ENCODE data around the gene ATXN10.

Gene ATXN10

DNA sequence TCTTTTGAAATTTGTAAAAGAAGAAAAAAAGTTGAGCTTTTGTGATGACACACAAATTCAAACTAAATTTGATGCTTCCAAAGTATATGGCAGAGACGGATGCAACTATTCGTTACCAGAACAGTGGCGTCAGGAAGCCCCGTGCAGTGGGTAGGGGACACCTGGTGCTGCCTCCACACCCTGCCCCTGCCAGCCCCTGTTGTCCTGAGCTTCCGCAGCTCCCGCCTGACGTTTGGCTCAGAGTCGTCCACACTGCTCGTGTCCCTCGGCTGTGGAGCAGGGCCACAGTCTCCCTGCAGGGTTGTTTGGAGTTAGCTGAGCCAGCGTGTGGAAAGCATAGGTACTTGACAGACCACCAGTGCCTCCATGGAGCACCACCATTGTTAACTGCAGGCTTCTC lies 86.3 kb downstream of the ATXN10 start:
- DNase-seq (ENCODE audit: low read depth in 2 of 2), result no peak

DNA sequence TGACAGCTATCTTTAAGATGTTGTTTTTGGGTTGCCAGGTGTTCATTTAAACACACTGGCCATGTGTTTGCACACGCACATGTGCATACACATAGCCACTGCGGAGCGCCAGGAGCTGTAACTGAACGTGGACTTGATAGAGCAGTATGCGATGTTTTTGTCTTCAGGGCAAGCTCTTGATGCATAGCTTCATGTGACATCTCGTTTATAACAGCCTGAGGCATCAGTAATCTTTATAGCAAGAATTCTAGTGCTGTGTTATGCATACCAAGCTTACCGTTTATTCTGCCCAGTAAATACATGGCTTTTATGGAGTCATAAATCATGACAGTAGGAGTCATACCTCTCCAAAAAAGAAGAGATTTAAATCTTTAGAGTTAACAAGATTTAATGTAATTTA lies 87.0 kb downstream of the ATXN10 start:
- no peak for DNase-seq (ENCODE audit: low read depth in 2 of 2)

DNA sequence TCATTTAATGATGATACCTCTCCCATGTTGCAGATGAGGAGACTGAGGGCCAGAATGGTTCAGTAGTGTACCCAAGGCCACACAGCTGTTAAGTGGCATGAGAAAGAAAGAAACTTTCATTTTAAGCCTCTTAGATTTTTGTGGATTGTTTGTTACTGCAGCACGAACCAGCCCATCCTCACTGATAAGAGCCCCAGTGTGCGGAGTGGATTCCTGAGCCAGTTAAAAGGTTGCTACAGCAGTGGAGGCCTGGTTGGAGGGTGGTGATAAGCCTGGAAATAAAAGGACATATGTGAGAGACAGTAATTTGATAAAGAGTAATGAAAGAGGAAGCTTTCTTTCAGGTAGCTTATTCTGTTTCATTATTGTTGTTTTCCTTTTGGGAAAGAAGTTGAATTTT lies 89.0 kb downstream of the ATXN10 start:
- no peak for DNase-seq (ENCODE audit: low read depth in 2 of 2)

DNA sequence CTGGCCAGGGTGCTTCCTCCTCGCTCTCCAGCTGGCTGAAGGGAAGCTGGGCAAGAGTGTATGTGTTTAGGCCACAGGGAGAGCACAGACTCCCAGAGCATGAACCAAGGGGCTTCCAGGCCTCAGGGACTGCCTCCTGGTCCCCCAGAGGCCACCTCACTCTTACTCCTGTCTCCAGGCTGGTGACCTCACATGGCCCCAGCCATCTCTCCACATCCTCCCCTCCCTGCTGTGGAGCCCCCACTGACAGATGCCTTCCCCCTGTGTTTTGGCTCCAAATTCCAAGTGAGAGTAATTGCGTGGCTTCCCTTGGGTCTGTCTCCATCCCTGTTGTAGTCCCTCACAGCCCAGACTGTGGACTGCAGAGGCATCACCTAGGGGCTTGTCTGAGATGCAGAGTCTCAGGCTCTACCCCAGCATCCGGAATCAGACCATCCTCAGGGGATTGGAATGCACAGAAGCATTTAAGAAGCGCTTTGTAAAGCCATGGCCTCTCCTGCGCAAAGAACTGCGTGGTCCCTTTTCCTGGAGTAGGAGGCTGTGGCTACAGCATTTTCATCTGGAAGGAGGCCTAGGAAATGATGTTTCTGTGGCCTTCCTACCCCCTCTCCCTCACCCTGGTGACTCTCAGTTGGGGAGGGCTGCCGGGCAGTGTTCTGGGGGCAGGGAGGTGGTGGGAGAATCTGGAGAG lies 91.1 kb downstream of the ATXN10 start:
- DNase-seq (ENCODE audit: low read depth in 2 of 2), result no peak

DNA sequence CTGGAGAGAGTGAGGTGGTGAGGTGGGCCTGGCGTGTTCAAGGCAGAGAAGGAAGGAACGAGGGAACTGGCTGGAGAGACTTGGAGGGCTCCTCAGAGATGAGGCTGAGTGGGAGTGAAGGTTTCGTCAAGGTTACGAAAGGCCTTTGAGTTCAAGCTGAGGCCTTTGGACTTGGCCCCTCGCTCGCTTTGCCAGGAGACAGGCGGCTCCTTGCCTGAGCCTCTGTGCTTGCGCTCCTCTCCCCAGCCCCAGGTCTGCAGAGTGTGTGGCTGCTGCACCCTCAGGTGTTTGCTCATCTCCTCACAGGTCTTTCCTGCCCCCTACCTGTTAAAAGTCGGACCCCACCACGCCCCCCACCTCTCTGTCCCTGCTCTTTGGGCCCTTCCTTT lies 91.6 kb downstream of the ATXN10 start:
- DNase-seq (ENCODE audit: low read depth in 2 of 2), result no peak

DNA sequence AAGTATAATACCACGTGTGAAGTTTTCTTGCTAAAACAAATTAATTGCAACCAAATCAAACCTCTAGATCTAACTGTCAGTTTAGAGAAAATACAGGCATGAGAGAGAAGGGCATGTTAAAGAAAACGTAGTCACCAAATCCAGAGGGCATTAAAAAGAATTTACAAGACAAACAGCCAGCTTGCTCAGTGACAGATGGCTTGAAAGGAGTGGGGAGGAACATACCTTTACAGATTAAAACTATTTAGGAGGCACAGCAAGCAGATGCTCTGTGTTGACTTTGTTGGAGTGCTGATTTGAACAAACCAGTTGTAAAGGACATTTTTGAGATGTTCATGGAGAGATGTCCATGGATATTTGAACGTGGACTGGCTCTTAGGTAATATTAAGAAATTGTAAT lies 96.9 kb downstream of the ATXN10 start:
- no peak for DNase-seq (ENCODE audit: low read depth in 2 of 2)

DNA sequence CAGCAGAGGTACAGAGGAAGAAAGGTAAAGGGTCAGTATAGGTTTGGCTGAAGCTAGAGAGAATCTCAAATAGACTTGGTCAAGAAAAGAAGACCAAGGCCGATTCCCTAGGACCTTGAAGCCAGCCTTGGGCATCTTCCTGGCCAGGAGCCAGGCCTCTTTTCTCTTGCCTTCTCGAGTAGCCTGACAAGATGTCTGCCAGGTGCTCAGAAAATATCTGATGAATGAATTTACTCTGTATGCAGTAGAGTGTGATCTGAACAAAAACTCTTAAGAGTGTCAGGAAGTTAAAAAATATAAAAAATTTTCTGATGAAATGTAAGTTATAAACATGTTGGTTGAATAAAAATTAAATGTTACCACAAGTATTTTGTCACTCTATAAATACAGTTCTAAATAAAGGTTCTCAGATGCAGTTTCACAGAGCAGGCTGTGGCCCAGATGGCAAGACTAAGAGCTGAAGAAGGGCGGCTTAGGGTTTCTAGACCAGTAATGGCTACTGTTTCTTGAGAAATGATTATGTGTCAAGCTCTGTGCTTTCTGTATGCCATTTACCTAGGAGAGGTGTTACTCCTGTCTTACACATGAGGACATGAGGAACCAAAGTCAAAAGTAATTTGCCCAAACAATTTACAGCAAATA lies 98.1 kb downstream of the ATXN10 start:
- DNase-seq (ENCODE audit: low read depth in 2 of 2), result no peak

DNA sequence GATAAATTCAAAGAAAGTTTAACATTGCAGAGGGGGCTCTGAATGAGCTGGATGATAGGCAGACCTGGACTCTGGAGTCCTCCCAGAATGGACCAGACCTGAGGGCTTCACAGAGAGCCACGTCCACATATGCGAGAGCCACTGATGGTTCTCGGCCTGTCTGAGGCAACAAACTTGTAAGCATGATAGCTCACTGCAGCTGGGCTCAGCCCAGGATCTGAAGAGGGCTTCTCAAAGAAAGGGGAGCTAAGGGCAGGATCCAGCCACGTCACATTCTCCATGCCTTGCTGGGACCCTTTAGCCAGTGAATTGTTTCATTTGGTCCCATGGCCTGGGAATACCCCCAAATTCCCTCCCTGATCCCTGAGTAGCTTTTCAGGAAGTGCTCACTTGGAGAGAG lies 98.9 kb downstream of the ATXN10 start:
- DNase-seq (ENCODE audit: low read depth in 2 of 2), result no peak

DNA sequence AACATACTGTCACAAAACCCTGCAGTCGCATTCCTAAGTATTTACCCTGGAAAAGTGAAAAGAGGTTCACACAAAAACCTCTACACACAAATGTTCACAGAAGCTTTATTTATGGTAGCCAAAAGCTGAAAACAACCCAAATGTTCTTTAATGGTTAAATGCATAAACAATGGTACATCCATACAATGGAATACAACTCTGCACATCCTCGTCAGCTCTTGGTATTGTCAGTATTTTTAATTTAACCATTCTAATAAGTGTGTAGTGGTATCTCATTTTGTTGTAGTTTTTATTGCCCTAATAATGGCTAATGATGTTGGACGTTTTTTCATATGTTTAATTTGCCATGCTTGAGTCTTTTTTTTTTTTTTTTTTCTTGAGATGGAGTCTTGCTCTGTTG lies 99.4 kb downstream of the ATXN10 start:
- DNase-seq (ENCODE audit: low read depth in 2 of 2), result no peak

DNA sequence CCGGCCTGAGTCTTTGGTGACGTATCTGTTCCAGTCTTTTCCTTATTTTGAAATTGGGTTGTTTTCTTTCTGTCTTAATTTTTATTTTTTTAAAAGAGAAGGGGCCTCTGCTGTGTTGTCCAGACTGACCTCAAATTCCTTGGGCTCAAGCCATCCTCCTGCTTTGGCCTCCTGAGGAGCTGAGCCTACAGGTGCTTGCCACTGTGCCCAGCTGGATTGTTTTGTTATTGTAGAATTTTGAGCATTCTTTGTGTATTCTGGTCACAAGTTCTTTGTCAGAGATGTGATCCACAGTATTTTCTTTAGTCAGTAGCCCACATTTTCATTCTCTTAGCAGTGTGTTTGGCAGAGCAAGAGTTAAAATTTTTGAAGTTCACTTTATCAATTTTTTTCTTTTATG lies 100.1 kb downstream of the ATXN10 start:
- DNase-seq (ENCODE audit: low read depth in 2 of 2), result no peak

DNA sequence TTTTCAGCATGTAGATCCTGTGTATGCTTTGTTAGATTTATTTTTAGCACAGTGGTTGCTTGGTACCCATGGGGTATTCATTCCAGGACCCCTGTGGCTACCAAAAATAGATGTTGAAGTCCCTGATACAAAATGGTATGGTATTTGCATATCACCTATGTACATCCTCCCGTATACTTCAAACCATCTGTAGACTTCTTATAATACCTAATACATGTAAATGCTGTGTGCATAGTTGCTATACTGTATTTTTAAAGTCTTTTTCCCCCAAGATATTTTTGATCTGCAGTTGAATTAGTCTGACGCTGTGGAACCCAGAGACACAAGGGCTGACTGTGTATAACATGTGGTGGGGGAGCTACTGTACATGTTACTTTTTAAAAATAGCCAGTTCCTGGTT lies 101.1 kb downstream of the ATXN10 start:
- no peak for DNase-seq (ENCODE audit: low read depth in 2 of 2)

DNA sequence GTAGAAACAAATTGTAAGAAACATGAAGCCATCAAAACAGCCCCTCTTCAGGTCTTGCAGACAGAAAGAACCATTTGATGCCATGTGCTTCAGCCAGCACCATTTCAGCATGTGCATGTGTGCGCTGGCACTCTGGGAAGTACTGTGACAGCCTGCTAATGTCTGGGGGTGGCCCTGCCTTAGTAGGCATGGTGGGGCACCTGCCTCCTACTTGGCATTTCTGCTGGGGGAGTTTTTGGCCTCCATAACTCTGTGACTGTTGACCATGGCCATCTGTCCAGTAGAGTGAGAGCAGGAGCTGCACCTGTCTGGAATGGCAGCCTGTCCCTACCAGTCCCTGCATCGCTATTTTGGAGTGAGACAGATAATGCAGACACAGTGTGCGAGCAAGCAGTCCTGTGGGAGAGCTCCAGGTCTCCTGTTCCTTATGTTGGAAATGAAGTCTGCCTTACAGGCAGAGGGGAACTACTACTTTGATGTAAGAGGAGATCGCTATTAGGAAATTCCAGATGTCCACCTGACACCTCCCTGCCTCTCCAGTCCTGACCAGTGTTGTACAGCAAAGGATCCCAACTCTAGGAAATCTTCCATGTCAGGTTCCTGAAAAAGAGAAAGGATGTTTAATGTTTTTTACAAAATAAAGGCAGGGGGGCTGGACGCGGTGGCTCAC lies 102.5 kb downstream of the ATXN10 start:
- no peak for DNase-seq (ENCODE audit: low read depth in 2 of 2)

DNA sequence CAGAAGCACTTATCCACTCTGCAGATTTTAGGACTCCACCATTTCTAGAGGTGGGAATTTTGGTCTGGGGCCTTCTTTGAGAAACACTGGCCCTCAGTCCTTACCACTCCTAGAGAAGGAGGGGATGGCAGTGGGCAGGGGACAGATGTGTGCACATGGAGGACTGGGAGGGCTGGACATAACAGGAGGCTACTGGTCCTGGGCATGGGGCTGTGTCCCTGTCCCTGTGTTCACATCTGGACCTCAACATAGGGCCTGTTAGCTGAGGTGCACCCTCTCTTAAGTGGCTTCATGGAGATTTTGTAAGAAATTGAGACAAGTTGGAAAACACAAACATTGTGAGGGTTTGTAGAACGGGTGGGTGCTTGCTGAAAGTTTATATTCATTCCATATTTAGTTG lies 103.4 kb downstream of the ATXN10 start:
- no peak for DNase-seq (ENCODE audit: low read depth in 2 of 2)

DNA sequence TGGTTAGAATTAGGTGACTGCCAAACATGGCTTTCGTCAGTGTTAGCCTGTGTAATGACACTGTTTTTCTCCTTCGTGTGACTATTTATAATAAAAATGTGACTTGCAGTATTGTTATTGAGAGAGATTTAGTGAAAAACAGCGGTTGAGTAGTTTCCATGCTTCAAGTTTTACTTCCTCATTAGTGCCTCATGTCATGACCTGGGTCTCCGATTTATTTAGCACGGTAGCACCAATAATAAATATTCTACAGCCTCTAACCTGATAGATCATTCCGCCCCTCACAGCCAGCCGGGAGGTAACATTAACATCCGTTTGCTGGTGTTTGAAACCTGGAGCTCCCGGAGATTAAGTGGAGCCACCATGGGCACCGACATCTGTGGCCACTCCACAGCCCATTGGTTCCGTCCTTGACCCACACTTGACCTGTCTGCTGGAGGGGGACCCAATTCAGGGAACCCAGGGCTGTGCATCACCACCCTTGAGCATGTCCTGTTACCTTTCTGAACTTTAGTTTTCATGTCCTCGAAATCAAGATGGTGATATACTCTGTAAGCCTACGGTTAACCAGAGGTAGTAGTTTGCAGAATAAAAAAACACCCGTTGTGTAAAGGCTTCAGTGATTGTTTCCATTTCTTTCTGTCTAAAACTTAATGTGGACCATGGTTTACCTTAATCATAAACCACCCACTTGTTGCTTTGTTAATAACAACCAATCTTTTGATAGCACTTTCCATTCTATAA lies 104.1 kb downstream of the ATXN10 start:
- no peak for DNase-seq (ENCODE audit: low read depth in 2 of 2)

DNA sequence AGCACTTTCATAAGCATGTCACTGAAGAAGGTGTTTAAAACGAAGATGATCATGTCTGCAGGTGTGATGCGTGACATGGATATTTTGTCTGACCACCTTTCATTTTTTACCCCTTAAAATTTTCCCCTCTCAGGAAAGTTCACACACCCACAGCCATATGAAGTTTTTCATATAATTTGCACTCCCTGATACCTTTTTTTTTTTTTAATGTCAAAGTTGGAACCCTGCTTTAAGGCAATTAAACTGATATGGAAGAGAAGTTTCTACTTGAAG lies 104.6 kb downstream of the ATXN10 start:
- no peak for DNase-seq (ENCODE audit: low read depth in 2 of 2)

DNA sequence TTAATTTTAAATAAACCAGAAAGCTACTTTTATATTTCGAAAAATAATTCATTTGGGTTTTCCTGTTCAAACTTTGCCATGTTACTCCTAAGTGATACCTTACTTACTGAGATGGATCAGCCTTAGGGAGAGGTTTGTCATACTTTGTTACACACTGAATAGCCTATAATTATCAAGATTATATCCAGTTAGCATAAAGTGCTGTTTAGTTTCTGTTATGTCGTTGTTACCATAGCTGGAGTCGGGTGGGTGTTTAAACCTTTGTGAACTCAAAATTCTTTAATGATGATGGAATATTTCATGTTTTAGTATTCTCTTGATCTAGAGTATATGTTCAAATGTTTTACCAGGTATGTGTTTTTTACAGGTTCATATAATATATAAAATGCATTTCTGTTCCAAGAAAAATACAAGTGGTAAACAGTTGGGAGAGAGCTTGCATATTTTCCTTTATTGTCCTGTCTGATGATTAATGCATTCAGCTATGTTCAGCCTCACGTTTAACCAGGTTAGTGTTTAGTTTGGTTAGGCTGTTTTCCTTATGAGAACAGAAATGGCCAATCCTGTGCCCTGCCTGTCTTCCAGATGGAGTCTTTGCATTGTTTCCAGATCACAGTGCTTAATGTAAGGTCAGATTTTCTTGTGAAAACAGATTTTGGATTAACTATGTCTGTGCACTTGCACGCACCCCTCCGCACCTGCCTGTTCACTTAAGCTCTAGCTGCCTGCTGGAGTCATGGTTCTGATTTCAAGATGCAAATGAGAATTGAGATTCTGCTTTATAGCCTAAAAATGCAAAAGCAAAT lies 105.6 kb downstream of the ATXN10 start:
- no peak for DNase-seq (ENCODE audit: low read depth in 2 of 2)

DNA sequence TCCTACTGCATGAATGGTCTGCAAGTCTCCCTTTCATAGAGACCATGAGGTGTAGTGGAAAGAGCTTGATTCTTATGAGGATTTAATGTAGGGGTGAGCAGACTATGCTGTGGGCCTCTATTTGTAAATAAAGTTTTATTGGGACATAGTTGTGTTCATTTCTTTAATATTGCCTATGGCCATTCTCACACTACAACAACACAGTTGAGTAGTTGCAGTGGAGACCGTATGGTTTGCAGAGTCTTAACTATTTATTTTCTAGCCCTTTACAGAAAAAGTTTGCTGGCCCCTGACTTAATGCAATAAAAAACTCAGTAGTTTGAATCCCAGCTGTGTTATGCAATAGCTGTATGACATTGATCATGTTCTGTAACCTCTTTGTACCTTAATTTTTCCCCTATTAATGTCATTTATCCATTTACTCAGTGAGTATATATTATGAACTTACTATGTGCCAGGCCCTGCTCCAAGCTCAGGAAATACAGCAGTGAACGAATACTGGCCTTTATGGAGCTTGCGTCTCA lies 106.3 kb downstream of the ATXN10 start:
- no peak for DNase-seq (ENCODE audit: low read depth in 2 of 2)

DNA sequence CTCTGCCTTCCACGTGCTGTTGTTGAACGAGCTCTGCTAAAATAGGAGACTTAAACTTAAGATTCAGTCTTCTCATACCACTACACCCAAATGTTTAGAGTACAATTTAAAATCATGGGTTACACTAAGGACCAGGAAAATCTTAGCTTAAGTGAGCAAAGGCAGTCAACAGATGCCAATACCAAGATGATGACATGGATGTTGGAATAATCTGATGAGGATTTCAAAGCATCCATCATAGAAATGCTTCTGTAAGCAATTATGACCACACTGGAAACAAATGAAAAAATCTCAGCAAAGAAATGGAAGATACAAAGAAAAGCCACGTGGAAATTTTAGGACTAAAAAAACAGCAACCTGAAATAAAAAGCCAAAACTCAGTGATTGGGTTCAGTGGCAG lies 109.8 kb downstream of the ATXN10 start:
- DNase-seq (ENCODE audit: low read depth in 2 of 2), result no peak

DNA sequence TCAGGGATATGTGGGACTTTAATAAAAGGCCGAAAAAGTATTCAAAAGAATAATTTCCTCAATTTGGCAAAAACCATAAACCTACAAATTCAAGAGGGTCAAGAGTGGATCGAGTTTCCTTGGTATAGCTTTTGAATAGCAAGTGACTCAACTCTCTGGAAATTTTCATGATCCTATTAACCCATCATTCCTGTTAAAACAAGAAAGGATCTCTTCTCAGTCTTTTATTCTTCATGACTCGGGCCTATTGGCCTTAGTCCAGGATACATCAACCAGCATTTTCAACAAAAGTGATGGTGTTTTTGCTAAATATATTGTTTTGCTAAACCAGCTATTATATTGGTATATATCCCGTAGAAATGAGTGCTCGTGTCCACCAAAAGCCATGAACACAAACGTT lies 110.3 kb downstream of the ATXN10 start:
- DNase-seq (ENCODE audit: low read depth in 2 of 2), result no peak

DNA sequence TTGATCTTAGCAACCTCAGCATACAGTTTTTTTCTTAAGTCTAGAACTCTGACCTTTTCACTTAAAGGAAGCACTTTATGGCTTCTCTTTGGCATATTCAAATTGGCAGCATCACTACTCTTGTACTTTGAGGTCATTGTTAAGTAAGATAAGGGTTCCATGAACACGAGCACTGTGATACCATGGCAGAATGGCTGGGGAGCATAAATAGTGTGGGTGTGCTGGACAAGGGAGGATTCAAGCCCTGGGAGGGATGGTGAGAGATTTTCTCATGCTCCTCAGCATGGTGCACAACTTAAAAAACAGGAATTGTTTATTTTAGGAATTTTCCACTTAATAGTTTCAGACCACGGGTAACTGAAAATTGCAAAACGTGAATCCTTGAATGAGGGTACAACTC lies 111.4 kb downstream of the ATXN10 start:
- DNase-seq (ENCODE audit: low read depth in 2 of 2), result no peak

DNA sequence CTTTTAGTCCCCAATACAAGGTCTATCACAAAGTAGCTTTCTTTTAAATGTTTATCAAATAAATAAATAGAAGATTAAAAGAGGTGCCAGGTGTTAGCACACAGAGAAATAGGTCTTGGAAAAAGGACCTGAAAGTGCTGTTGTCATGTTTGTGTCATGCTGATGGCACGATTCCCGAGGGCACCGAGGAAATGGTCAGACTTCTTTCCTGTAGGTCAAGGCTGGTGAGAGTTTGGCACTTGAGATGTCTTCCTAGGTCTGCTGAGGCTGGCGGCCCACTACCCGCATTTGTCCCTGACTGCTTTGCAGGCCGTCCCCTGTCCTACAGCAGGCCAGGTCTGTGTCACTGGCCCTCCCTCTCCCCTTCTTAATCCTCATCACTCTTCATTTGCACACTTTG lies 112.1 kb downstream of the ATXN10 start:
- DNase-seq (ENCODE audit: low read depth in 2 of 2), result no peak

Data from stimulated activated CD4-positive, alpha-beta T cell treated with anti-CD3 and anti-CD28 coated beads, Interleukin-4, amount 100 ng/mL, for 48 hours (primary cell).